ENCODE results near the gene AREL1.

Gene AREL1

DNA sequence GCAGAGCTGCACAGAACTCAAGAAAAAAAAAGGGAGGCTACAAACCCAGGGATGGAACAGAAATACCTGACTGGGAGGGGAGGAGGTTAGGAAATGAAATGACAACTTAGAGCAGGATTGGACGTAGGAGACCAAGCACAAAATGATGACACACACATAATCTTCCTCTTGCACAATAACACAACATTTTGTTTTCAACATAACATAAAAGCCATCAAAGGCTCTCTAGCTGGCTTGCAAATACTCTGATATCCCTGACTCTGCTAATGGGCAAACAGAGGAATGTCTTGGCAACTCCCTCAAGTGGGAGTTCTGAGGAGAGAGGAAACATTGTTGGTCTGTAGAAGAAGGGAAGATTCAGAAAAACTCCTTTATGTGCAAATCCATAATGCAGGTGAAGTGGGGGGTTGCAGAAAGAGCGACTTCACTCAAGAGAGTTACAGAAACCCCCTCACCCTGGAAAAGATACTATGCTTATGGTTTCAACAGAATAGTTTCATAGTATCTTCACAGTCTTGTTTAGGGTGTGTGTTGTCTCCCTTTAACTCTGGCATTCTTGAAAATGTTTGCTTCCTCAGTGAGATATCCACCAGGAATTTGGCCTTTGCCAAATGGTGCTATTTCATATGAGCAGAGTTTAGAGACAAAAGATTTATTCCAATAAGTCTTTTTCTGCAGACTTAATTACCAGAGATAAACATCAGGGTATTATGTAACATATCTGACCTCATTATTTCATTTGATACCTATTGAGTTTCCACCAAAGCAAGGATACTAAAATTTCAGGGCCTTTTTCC is 57.1 kb downstream of the AREL1 start:
- no peak for FAIRE-seq

DNA sequence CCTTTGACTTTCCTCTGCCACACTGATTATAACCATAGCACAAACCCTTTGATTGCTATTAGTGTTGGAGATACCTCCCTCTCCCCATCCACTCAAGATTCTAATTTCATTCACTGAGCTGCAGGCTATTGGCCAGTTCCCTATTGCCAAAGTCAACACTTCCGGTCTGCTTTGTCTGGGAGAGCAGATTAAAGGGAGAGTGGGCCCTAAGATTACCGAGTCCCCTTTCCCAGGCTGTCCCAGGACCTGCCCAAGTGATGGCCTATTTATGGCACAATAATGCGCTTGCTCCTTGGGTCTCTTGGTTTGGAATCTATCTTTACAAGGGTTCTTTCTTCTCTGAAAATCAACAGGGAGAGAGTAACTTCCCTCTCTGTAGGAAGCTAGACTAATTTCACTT is 57.9 kb downstream of the AREL1 start:
- FAIRE-seq, result no peak

DNA sequence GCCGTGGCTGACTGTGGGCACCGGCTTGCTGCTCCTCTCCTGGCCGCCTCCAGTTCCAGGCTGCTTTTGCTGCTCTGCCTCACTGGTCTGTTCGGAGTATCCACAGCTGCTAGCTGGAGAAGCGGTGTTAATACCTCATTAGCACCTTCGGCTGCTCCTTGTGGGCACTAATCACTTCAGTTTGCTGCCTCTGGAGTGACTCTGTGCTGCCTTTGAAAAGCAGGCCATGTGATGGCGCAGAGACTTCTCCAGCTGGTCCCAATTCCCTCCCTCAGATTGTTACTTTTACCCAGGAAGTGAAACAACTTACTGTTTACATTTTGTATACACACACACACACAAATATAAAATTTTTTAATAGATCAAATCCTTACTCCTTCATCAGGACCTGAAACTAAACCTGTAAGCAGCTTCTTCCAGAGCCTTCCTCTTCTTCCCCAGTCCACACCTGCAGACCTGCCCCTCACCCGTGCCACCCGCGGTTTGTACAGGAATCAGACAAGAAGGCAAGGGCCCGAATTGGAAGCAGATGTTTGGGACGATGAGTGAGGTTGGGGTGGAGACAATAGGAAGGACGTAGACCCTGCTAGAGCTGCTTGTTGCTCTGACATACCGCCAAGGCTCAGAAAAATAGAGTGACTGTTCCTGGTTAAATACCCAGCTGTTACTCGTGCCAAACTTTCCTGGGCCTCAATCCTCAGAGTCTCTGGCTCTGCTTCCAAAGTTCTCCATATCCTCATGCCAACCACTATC is 59.3 kb downstream of the AREL1 start:
- no peak for FAIRE-seq

DNA sequence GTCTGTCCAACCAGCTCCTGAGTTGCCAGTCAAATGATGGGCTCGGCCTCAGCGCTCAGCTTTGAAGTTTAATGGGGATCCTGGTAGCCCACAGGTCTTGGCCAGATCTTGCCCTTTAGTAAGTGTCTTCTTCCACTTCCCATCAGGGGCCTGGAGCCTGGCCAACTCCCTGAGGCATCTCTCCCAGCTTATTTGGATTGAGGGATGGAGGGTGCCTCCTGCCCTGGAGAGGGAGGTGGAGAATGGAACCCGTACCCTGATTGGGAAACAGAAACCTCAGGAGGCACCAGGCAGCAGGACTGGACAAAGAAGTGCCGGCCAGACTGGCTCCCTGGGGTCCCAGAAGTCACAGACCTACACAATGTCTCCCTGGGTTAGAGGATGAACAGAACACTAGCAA is 60.3 kb downstream of the AREL1 start:
- FAIRE-seq, result no peak

DNA sequence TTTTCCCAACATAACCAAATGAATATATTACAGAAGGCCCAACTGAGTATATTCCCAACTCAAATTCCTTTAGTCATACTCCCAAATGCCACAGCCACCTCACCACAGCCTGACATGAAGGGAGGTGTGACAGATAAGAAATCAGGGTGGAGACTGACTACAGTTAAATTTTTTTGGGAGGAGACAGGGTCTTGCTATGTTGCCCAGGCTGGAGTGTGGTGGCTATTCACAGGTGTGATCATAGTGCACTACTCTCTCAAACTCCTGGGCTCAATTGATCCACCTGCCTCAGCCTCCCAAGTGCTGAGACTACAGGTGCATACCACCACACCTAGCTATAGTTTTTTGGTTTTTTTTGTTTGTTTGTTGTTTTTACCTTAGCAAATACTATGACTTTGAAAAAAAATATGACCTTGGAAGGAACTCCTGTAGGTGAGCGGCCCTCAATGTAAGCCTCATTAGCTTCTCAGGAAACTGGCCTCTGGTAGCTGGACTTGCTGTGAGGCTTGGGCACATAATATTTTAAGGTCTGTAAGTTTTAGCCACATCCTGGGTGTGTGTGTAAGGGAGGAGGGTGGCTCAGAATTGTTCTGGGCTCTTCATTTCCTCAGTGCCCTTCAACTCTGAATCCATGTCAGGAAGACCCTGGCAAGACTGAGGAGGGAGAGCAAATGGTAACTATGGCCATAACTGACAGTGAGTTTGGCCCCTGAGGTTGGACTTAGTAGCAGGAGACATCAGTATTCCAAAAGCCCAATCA is 61.8 kb downstream of the AREL1 start:
- no peak for FAIRE-seq

DNA sequence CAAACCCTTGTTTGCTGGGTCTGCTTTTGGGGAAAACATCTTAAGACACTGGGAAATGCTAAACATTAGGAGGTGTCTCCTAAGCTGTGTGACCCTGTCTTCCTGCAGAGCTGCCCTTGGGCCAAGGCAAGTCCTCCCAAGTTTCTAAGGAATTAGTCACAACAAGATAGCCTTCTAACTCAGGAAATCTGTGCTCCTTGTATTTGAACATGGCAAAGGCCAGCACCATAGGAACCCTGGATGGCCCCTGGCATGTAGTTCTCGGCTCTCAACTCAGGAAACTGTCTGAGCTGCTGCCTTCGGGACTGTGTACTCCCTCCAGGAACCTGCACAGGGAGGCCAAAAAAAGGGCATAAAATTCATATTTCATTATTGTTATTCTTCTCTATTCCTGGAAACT is 63.2 kb downstream of the AREL1 start:
- FAIRE-seq, result no peak

DNA sequence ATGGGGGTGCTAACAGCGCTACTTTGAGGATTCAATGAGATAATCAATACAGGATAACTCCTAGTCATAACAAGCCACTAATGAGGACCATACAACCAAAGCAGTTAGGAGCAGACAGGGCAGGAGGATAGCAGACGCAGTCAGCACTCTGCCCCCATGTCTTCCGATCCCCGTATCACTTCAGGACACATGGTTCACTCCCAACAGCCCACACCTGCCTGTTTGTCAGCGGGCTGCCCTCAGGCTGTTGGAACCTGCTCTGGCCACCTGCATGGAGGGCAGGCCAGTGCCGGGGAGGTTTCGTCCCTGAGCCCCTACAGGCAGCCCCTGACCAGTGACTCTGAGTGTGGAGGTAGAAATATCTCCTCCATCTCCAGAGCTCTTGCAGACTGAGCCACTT is 63.7 kb downstream of the AREL1 start:
- no peak for FAIRE-seq

DNA sequence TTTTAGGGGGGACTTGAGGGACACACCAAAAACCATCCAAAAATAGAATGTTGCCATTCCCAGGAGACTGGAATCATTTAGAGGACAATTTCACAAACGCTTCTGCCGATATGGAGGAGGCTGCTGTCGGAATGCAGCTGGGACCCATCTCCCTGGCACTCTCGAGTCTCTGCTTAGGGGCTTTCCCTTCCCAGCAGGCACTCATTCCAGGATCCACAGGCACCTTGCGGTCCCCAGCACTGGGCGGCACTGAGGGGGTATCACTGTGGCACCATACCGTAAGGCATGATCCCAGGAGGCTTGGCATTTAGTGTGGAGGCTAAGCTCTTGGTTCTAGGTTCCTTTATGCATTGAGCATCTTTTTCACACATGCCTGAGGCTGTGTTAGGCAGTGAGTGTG is 64.3 kb downstream of the AREL1 start:
- FAIRE-seq, result no peak

DNA sequence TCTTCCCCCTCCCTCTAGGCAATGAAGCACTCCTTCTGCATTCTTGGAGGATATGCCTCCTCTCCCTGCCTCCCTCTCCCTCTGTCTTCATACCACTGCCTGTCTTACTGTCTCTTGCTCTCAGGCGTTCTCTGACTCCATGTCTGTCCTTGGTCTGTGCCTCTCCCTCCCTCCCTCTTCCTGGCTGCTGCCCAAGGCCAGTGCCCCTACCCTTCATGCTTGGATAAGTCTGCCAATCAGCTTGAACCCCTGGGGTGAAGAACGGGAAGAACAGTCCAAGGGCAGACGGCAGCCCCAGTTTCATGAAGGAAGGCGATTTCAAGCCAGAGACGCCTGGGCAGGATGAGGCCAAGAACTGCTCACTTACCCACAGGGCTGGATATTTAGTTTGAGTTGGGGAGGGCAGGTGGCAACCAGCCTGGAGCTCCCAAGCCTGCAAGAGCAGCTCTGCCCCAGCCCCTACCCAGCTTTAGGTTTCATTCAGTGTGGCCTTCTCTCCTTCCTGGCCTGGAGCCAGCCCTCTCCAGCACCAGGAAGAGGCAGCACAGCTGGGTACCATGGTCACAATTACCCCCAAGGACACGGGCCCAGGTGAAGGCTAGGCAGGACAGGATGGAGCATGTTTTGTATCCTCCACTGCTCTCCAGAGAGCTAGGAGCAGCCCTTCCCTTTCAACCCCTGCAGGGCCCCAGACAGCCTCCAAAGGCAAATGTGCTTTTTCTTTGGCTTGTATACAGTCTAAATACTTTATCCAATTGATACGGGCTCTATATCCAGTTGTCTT is 65.0 kb downstream of the AREL1 start:
- FAIRE-seq, result no peak

DNA sequence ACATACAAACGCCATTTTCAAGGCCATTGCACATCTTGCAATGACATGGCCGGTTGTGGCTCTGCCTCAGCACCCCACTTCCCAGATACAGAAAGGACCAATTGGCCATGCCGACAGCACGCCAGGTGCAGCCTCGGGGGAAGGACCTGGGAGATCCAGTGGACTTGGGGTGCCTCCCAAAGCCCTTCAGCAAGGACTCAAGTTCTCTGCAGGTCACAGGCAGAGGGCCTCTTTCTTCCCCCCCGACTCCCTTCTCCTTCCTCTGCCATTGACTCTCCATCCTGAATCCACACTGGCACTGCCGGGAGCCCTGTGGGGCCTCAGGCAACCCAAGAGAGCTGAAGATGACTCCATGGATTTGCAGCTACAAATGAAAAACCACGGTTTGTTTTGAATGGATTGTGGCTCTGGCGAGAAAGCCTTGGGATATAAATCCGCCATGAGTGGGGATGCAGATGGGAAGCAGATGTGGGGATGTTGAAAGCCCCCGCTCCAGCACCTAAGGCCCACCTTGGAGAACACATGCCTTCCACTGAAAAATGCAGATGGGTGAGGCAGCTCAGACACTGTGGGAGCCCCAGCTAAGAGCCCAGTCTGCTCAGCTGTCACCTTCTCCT is 65.7 kb downstream of the AREL1 start:
- no peak for FAIRE-seq

DNA sequence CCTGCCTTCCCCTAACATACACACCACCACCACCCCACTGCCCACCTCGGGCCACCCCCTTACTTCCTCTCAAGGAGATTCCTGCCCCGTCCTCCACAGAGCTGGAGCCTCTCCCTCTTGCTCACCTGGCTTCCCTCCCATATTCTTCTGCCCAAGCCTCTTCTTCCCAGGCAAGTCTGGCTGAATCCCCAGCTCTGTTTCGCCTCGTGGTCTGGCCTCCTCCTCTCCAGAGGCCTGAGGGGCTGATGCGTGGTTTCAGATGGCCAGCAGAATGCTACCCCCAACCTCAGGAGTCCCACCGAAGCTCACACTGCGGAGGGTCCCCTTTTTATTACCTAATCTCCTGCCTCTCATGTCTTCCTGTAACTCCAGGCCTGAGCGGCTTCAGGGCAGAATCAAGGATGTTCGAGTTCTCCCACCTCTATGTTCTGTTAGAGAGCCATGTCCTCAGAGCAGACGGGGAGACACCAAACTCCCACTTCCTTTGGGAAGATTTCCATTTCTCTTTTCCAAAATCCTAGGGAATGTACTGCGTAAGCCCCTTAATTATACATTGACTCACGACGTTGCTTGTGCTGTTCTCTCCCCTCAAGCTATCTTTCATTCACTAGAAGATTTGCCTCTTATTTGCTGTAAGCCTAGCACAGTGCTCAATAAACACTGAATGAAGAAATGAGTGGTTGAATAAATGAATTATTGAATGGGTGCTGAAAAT is 67.0 kb downstream of the AREL1 start:
- FAIRE-seq, result no peak

DNA sequence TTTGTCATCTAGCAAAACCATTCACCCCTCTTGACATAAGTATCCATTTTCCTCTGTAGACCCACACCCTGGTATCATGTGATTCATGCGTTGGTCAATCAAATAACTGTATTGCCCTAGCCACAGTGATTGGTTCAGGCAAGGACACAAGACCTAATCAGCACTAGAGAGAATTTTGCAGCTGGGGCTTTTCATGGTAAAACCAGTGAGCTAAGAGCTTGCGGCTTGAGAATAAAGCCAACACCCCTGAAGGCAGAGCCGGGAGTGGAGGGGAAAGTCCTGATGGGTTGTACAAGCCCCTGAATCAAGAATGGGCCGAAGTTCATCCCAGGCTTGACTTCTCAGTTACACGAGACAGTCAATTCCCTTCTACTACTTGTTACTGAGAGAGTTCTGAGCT is 67.6 kb downstream of the AREL1 start:
- no peak for FAIRE-seq

DNA sequence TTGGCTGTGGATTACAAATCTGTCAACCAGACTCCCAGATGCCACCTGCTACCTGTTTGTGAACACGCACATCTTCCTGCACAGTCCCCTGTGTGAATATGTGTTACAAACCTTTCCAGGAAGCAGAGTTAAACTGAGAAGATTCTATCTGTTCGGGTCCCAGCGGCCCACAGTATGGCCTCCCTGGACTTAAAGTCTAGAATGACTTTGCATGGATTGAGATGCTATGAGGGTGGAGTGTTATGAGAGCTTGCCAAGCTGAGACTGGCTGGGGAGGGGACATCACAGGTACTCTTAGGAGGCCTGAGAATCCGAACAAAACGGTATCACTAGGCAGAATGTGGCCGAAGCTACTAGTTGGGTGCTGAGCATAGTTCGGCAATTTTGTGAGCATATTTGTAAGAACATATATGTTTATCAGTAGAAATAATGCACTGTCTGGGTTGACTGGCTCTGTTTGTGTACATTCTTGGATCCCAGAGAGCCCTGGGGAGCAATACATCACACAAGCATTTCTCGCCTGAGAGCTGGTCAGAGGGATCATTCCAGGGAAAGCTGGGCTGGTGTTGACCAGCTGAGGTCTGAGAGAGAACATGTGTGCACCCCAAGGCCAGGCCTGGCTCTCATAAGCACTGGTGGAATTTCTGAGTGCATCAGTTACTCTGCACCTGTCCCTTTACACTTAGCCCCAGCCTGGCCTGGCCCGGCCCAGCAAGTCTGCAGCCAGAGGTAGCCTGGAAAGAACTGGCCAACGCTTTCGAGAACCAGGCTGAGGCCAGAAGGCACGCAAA is 71.1 kb downstream of the AREL1 start:
- no peak for FAIRE-seq

DNA sequence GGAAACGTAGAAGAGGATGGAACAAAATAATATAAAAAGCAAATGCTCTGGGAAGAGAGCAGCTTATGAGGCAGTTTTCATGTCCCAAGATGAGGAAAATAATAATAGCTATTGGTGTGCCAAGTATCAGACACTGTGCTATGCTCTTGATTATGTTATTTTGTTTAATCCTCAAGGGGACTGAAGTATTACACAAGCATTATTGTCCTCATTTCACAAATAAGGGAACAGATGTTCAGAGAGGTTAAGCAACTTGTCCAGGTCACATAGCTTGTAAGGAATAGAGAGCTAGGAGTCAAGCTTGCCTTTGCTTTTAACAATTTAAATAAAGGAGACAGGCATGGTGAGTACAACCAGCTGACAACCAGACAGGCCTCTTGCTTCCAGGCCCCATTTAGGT is 73.9 kb downstream of the AREL1 start:
- no peak for FAIRE-seq

DNA sequence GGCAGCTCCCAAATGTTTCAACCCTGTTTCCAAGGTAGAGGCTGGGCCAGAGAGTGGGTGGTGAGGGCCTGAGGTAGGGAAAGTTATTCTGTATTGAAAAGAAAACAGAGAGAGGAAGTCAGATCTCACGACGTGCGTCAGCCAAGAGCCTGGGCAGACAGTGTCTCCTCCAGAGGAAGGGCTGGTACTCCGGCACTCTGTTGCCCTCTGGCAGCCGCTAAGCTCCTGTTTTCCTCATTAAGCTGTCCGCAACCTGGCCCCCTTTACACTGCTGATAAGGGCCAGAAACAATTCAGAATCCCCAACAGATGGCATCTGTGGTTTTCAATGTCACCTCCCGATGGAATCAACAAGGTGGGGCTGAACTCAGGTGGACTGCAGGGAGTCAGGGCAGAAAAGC is 74.8 kb downstream of the AREL1 start:
- FAIRE-seq, result no peak

DNA sequence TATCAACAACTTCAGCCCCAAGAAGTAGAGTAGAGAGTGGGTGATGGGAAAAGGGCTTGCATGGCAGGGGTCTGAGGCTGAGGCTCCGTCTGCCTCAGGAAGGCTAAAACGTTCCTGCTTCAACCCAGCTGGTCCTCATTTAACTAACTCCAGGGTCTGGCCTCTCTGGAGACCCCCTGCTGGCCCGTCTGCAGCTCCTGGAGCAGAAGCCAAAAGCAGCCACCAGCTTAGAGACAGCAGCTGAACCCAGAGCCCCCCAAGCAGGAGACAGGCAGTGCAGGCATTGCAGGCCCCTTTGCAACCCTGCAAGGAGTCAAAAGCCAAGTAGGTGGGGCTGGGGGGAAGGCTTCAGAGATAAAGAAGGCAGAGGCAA is 75.7 kb downstream of the AREL1 start:
- FAIRE-seq, result no peak

DNA sequence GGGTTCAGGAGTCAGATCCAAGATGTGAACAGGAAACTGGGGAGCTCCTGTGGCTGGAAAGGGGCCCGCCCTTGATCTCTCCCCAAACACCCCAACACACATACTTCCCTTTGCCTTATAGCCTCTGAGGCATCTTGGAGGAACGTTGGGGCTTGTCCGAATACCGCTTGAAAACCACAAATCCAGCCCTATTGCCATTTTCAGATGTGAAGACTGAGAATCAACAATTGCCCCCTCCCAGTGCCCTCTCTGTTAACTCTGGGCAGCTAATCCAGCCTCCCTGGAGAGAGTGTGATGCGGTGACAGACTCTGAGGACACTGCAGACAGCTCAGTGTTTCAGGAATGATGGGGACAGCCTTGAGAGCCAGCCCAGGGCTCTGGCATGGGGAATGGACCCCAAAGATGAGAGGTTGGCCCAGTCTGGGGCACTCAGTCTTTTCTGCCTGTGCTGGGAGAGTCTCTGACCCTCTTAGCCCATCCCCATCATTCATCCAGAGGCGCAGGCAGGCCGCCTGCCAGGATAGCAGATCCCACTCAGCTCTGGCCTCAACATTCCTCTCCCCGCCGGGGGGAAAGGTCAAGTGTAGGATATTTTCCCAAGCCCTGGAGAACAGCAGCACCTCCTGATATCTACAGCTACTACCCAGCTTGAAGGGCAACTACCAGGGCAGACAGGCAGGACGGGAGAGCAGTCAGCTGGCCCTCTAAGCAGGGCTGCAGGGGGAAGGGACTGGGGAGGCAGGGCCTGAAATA is 76.3 kb downstream of the AREL1 start:
- FAIRE-seq, result no peak

DNA sequence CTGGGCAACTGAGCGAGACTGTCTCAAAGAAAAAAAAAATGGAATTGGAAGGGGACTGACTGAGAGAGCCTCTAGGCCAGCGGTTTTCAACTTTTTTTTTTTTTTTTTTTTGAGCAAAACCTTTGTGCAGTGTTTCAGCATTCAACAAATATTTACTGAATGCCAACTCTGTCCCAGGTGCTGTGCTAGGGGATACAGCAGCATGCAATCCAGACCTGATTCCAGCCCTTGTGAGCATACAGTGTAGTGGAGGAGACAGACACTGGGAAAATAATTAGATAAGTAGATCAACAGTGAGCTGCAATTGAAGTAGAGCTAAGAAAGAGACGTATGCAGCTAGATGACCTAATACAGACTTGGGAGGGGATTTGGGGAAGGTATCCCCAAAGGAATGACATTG is 77.0 kb downstream of the AREL1 start:
- no peak for FAIRE-seq

DNA sequence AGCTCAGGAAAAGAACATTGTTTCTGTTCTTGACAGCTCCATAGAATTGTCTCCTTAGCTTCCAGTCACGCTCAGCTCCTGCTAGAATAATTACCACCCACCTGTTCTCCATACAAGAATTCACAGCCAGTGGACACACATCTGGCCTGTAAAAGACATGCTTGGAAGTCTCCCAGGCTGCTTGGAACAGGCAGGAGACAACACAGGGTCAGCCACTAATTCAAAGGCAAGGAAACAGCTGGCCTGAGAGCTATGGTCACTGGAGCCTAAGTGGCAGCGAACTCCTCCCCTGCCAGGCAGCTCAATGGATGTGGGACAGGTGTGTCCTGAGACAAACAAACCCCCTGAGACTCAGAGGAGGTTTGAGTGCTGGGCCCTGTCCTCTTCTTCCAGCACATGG is 77.9 kb downstream of the AREL1 start:
- no peak for FAIRE-seq

DNA sequence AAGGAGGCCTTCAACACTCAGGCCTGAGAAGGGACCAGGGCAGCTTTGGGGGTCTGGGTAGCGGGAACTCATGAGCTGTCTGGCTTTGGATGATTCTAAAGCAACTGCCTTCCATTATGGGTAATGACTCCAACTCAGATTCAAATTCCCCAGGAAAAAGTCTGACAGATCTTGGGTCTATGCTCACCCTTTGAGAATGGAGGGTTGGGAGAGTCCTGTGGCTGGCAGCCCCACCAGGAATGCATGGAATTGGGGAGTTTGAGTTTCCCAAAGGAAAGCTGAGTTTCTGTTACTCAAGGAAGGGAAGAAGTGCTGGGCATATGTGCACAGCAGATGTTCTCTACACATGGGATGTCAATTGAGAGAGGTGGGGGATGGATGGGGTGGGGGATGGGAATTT is 78.4 kb downstream of the AREL1 start:
- no peak for FAIRE-seq
